CD4-positive, alpha-beta T cell treated with Interleukin-15 for 1 hour (primary cell): ENCODE data around the gene POU4F2.
"Not testable (repeated sequence)": the region's sequence is repeated elsewhere in the genome, so short reads cannot be mapped to it uniquely, and the experiment has no call there.

Experiments
- DNase-seq: peaks from one replicate; pipeline ENCODE4 v3.0.0-alpha.2; 2020

The POU4F2 gene

GRCh38 chr4:146655521-146655856 is 16.8 kb downstream of the POU4F2 start:
- no peak for DNase-seq

GRCh38 chr4:146661367-146661766 is 22.7 kb downstream of the POU4F2 start:
- DNase-seq, result no peak

GRCh38 chr4:146663968-146664311 is 25.2 kb downstream of the POU4F2 start:
- DNase-seq, result not testable (repeated sequence)

GRCh38 chr4:146674829-146675570 is 36.3 kb downstream of the POU4F2 start:
- DNase-seq, result no peak
